B cell (primary cell): ENCODE data around the gene EGFL7.

Experiments
- EZH2 ChIP-seq: IDR thresholded peaks from 2 replicates; pipeline ENCODE4 v1.6.1; 2012; ENCODE audit warnings: borderline replicate concordance, low read depth, mild to moderate bottlenecking, moderate library complexity, low read length; ENCODE audit not compliant: insufficient read depth, poor library complexity, severe bottlenecking
- TF ChIP-seq, protein P1 (sequence below): fragments of 200-600 bp; IDR thresholded peaks from one replicate; pipeline ENCODE4 v1.8.0; 2022; ENCODE audit warnings: antibody characterized with exemption, mild to moderate bottlenecking

DNA sequence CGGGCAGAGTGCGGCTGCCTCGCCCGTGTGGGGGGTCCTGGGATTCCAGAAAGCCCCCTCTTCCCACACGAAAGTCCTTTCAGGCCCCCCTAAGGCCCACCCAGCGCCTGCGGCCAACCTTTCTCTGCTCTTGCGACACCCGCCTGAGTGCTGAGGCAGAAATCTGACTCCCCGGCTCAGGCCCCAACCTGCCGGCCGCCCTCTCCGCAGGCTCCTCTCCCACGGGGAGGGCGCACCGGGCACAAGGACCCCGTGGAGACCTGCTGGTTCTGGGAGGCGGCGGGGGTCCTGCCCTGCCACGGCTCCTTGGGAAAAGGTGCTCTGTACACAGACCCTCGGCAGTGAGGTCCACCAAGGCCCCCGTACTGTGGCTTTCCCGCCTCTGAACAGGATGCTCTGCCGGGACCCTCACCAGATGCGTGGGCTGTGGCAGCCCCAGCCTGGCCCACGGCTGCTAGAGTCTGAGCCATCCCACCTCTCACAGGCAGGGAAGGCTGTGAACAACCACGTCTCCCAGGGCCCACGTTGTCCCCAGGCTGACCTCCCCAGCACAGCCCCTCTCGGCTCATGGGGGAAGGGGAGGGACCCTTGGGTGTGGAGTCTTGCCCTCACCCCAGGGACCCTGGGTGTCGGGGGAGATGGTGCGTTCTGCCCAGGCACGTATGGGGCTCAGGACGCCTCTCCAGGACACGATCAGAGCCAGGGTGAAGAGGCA, 41.5 kb upstream of the EGFL7 start:
- TF ChIP-seq, protein P1, sequence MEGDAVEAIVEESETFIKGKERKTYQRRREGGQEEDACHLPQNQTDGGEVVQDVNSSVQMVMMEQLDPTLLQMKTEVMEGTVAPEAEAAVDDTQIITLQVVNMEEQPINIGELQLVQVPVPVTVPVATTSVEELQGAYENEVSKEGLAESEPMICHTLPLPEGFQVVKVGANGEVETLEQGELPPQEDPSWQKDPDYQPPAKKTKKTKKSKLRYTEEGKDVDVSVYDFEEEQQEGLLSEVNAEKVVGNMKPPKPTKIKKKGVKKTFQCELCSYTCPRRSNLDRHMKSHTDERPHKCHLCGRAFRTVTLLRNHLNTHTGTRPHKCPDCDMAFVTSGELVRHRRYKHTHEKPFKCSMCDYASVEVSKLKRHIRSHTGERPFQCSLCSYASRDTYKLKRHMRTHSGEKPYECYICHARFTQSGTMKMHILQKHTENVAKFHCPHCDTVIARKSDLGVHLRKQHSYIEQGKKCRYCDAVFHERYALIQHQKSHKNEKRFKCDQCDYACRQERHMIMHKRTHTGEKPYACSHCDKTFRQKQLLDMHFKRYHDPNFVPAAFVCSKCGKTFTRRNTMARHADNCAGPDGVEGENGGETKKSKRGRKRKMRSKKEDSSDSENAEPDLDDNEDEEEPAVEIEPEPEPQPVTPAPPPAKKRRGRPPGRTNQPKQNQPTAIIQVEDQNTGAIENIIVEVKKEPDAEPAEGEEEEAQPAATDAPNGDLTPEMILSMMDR, result no peak
- TF ChIP-seq EZH2, result no peak
